Liver (tissue), 3 donors: ENCODE measurements around the gene PLEKHA6.

Source experiments
- ATF3 ChIP-seq: IDR thresholded peaks from 2 replicates; pipeline ENCODE4 v1.6.1; 2016; ENCODE audit warnings: antibody characterized with exemption
- CTCF ChIP-seq: fragments of 150-350 bp; IDR thresholded peaks from 2 replicates; pipeline ENCODE4 v1.5.1; 2017; ENCODE audit warnings: improper control_type of control experiment, low read depth, low read length; ENCODE audit not compliant: missing input control
- EGR1 ChIP-seq, 2 donors: IDR thresholded peaks; 2 replicates each; pipeline ENCODE4 v1.6.1; 2016 to 2018; ENCODE audit warnings: antibody characterized with exemption in 2 of 2, low read depth in 2 of 2
- FOXA1 ChIP-seq: IDR thresholded peaks from 2 replicates; pipeline ENCODE4 v1.6.1; 2016; ENCODE audit warnings: antibody characterized with exemption
- GABPA ChIP-seq, 2 donors: IDR thresholded peaks in 1 of 2; conservative IDR thresholded peaks in 1 of 2; 2 replicates each; pipeline ENCODE4 v1.6.1; 2016; ENCODE audit warnings: antibody characterized with exemption in 2 of 2, mild to moderate bottlenecking in 1 of 2, moderate library complexity in 1 of 2
- HNF4A ChIP-seq, 2 donors: conservative IDR thresholded peaks; 2 replicates each; pipeline ENCODE4 v1.6.1; 2016; ENCODE audit warnings: antibody characterized with exemption in 2 of 2, mild to moderate bottlenecking in 2 of 2
- MAX ChIP-seq: IDR thresholded peaks from 2 replicates; pipeline ENCODE4 v1.6.1; 2016; ENCODE audit warnings: antibody characterized with exemption
- RAD21 ChIP-seq, 2 donors: IDR thresholded peaks; 2 replicates each; pipeline ENCODE4 v1.6.1; 2016; ENCODE audit warnings: antibody characterized with exemption in 2 of 2, mild to moderate bottlenecking in 2 of 2
- REST ChIP-seq: IDR thresholded peaks from 2 replicates; pipeline ENCODE4 v1.6.1; 2016; ENCODE audit warnings: antibody characterized with exemption, mild to moderate bottlenecking
- RXRA ChIP-seq, 2 donors: IDR thresholded peaks; 2 replicates each; pipeline ENCODE4 v1.6.1; 2017 to 2018; ENCODE audit warnings: antibody characterized with exemption in 2 of 2, mild to moderate bottlenecking in 1 of 2
- SP1 ChIP-seq: IDR thresholded peaks from 2 replicates; pipeline ENCODE4 v1.6.1; 2018; ENCODE audit warnings: antibody characterized with exemption, mild to moderate bottlenecking
- TAF1 ChIP-seq: conservative IDR thresholded peaks from 2 replicates; pipeline ENCODE4 v1.6.1; 2016; ENCODE audit warnings: antibody characterized with exemption, mild to moderate bottlenecking
- ZBTB33 ChIP-seq: IDR thresholded peaks from 2 replicates; pipeline ENCODE4 v1.6.1; 2016; ENCODE audit warnings: antibody characterized with exemption
- donor health status: healthy.
- donor health status: healthy.

- no peak for TF ChIP-seq CTCF
- TF ChIP-seq TAF1, result no peak
- no peak for TF ChIP-seq SP1
- no peak for TF ChIP-seq RAD21 (IDR thresholded peaks at IDR 0.05)
- TF ChIP-seq MAX, result no peak
- no peak for TF ChIP-seq FOXA1
- no peak for TF ChIP-seq ZBTB33
- no peak for TF ChIP-seq REST
- TF ChIP-seq GABPA (IDR thresholded peaks at IDR 0.05 in 1 of 2, conservative IDR thresholded peaks at IDR 0.05 in 1 of 2), result no peak
- TF ChIP-seq EGR1 (IDR thresholded peaks at IDR 0.05; ENCODE audit: low read depth in 2 of 2), result no peak
- TF ChIP-seq HNF4A (conservative IDR thresholded peaks at IDR 0.05), result no peak
- TF ChIP-seq ATF3, result no peak
- TF ChIP-seq RXRA (IDR thresholded peaks at IDR 0.05), result no peak
These were observed 141.2 kb downstream of the PLEKHA6 start for GRCh38 chr1:204218552-204218951.
